GM21423 (cell line): Measurements from ENCODE around the gene LSM14A.
"Not testable (repeated sequence)": the region's sequence is repeated elsewhere in the genome, so short reads cannot be mapped to it uniquely, and the experiment has no call there.

ENCODE experiments used
- ATAC-seq: cut with Tn5 transposase; IDR thresholded peaks from one replicate; pipeline ENCODE4 v1.9.1; 2021; ENCODE audit warnings: mild to moderate bottlenecking, moderate library complexity; ENCODE audit not compliant: unreplicated experiment

LSM14A gene

GRCh38 chr19:34189199-34189916 is 17.1 kb downstream of the LSM14A start:
- no peak for ATAC-seq

- no peak for ATAC-seq
Observed at GRCh38 chr19:34189917-34190425, 17.7 kb downstream of the LSM14A start.

- ATAC-seq = no peak
Observed at GRCh38 chr19:34191355-34191962, 19.2 kb downstream of the LSM14A start.

- no peak for ATAC-seq
Observed at GRCh38 chr19:34193439-34193838, 21.1 kb downstream of the LSM14A start.

GRCh38 chr19:34193876-34194275 is 21.6 kb downstream of the LSM14A start:
- ATAC-seq = no peak

- no peak for ATAC-seq
Observed at GRCh38 chr19:34201133-34201532, 28.8 kb downstream of the LSM14A start.

GRCh38 chr19:34205324-34205723 is 33.0 kb downstream of the LSM14A start:
- not testable (repeated sequence) for ATAC-seq

GRCh38 chr19:34208291-34208884 is 36.1 kb downstream of the LSM14A start:
- no peak for ATAC-seq

GRCh38 chr19:34209726-34210125 is 37.4 kb downstream of the LSM14A start:
- no peak for ATAC-seq

GRCh38 chr19:34213283-34213682 is 41.0 kb downstream of the LSM14A start:
- ATAC-seq = no peak

GRCh38 chr19:34214040-34214439 is 41.7 kb downstream of the LSM14A start:
- ATAC-seq = no peak

GRCh38 chr19:34215006-34215665 is 42.8 kb downstream of the LSM14A start:
- ATAC-seq = no peak

- ATAC-seq = no peak
Observed at GRCh38 chr19:34215666-34216038, 43.3 kb downstream of the LSM14A start.

GRCh38 chr19:34216745-34217219 is 44.5 kb downstream of the LSM14A start:
- ATAC-seq = not testable (repeated sequence)

- peak; percentile 58 for ATAC-seq
Observed at GRCh38 chr19:34217952-34218817, 45.9 kb downstream of the LSM14A start.

GRCh38 chr19:34218818-34219164 is 46.5 kb downstream of the LSM14A start:
- ATAC-seq = no peak

GRCh38 chr19:34220472-34221063 is 48.3 kb downstream of the LSM14A start:
- ATAC-seq = no peak

GRCh38 chr19:34222386-34222785 is 50.1 kb downstream of the LSM14A start:
- ATAC-seq = no peak

GRCh38 chr19:34224996-34225658 is 52.8 kb downstream of the LSM14A start:
- ATAC-seq = no peak

GRCh38 chr19:34225659-34226015 is 53.3 kb downstream of the LSM14A start:
- no peak for ATAC-seq
